ENCODE data around the gene PLEKHG7.
"Not testable (repeated sequence)": the region's sequence is repeated elsewhere in the genome, so short reads cannot be mapped to it uniquely, and the experiment has no call there.

Gene PLEKHG7

GRCh38 chr12:92745856-92746550 lies 43.2 kb downstream of the PLEKHG7 start:
- Histone ChIP-seq H3K9me3 (ENCODE audit: insufficient read depth, low read length) (no peaks in the 10 kb centered on the region), H3K4me2 (ENCODE audit: low read depth, low read length, poor library complexity, severe bottlenecking) (no peak overlapping the region), H3K4me3 (ENCODE audit: insufficient read depth, low read length, poor library complexity, severe bottlenecking) (no peak overlapping the region), H3F3A (ENCODE audit: insufficient read depth) (no peaks in the 10 kb centered on the region), H3K27ac (ENCODE audit: low read depth, low read length) (no peak overlapping the region), H3K9ac (ENCODE audit: low read length) (no peak overlapping the region), H4K20me1 (ENCODE audit: low read depth, low read length) (no peaks in the 10 kb centered on the region), H3K36me3 (ENCODE audit: low read length) (no peaks in the 10 kb centered on the region), H3K9me2 (replicated peaks; ENCODE audit: insufficient read depth, low read length) (no peaks in the 10 kb centered on the region), H3K27me3 (ENCODE audit: low read length) (no peaks in the 10 kb centered on the region), H2AFZ (ENCODE audit: low read depth, low read length, severe bottlenecking) (no peak overlapping the region), H3K79me2 (ENCODE audit: insufficient read depth, low read length) (no peaks in the 10 kb centered on the region)
- no peak for TF ChIP-seq CTCF (IDR thresholded peaks at IDR 0.05; ENCODE audit: insufficient read depth, low read length, poor library complexity, severe bottlenecking)
- no peak for TF ChIP-seq EZH2phosphoT487 (conservative IDR thresholded peaks at IDR 0.05; ENCODE audit: low read length)

- H3K27me3 ChIP-seq (ENCODE audit: low read length): no peaks in the 10 kb centered on the region
- H3K9ac ChIP-seq (ENCODE audit: low read length): no peak overlapping the region
- H3K4me2 ChIP-seq (ENCODE audit: low read depth, low read length, poor library complexity, severe bottlenecking): no peak overlapping the region
- H3K36me3 ChIP-seq (ENCODE audit: low read length): no peaks in the 10 kb centered on the region
- no peak overlapping the region for H3K27ac ChIP-seq (ENCODE audit: low read depth, low read length)
- H4K20me1 ChIP-seq (ENCODE audit: low read depth, low read length): no peaks in the 10 kb centered on the region
- H3K4me3 ChIP-seq (ENCODE audit: insufficient read depth, low read length, poor library complexity, severe bottlenecking): no peak overlapping the region
- no peaks in the 10 kb centered on the region for H3F3A ChIP-seq (ENCODE audit: insufficient read depth)
- no peaks in the 10 kb centered on the region for H3K9me3 ChIP-seq (ENCODE audit: insufficient read depth, low read length)
- H2AFZ ChIP-seq (ENCODE audit: low read depth, low read length, severe bottlenecking): no peak overlapping the region
- no peaks in the 10 kb centered on the region for H3K79me2 ChIP-seq (ENCODE audit: insufficient read depth, low read length)
- no peak for TF ChIP-seq EZH2phosphoT487 (conservative IDR thresholded peaks at IDR 0.05; ENCODE audit: low read length)
- no peak for TF ChIP-seq CTCF (IDR thresholded peaks at IDR 0.05; ENCODE audit: insufficient read depth, low read length, poor library complexity, severe bottlenecking)
- no peaks in the 10 kb centered on the region for H3K9me2 ChIP-seq (replicated peaks; ENCODE audit: insufficient read depth, low read length)
Observed at GRCh38 chr12:92747151-92747550, 44.4 kb downstream of the PLEKHG7 start.

GRCh38 chr12:92749691-92750090 lies 46.9 kb downstream of the PLEKHG7 start:
- not testable (repeated sequence) for H4K20me1 ChIP-seq (ENCODE audit: low read depth, low read length); H3K4me2 ChIP-seq (ENCODE audit: low read depth, low read length, poor library complexity, severe bottlenecking); H3K9ac ChIP-seq (ENCODE audit: low read length); H3K27ac ChIP-seq (ENCODE audit: low read depth, low read length); H2AFZ ChIP-seq (ENCODE audit: low read depth, low read length, severe bottlenecking); H3K79me2 ChIP-seq (ENCODE audit: insufficient read depth, low read length); H3F3A ChIP-seq (ENCODE audit: insufficient read depth); H3K9me2 ChIP-seq (replicated peaks; ENCODE audit: insufficient read depth, low read length); H3K27me3 ChIP-seq (ENCODE audit: low read length); H3K4me3 ChIP-seq (ENCODE audit: insufficient read depth, low read length, poor library complexity, severe bottlenecking); H3K9me3 ChIP-seq (ENCODE audit: insufficient read depth, low read length); H3K36me3 ChIP-seq (ENCODE audit: low read length)

GRCh38 chr12:92753976-92754885 lies 51.4 kb downstream of the PLEKHG7 start:
- Histone ChIP-seq H4K20me1 (ENCODE audit: low read depth, low read length) (no peaks in the 10 kb centered on the region), H3K4me2 (ENCODE audit: low read depth, low read length, poor library complexity, severe bottlenecking) (no peak overlapping the region), H3K79me2 (ENCODE audit: insufficient read depth, low read length) (no peaks in the 10 kb centered on the region), H3K9me3 (ENCODE audit: insufficient read depth, low read length) (no peaks in the 10 kb centered on the region), H3K9ac (ENCODE audit: low read length) (no peak overlapping the region), H3K27me3 (ENCODE audit: low read length) (no peaks in the 10 kb centered on the region; the same call in 1 of the 2 replicates), H3K27ac (ENCODE audit: low read depth, low read length) (no peak overlapping the region), H2AFZ (ENCODE audit: low read depth, low read length, severe bottlenecking) (no peak overlapping the region), H3K36me3 (ENCODE audit: low read length) (no peaks in the 10 kb centered on the region), H3K9me2 (replicated peaks; ENCODE audit: insufficient read depth, low read length) (no peaks in the 10 kb centered on the region), H3K4me3 (ENCODE audit: insufficient read depth, low read length, poor library complexity, severe bottlenecking) (no peak overlapping the region), H3F3A (ENCODE audit: insufficient read depth) (no peaks in the 10 kb centered on the region)
- no peak for TF ChIP-seq EZH2phosphoT487 (conservative IDR thresholded peaks at IDR 0.05; ENCODE audit: low read length)
- no peak for TF ChIP-seq CTCF (IDR thresholded peaks at IDR 0.05; ENCODE audit: insufficient read depth, low read length, poor library complexity, severe bottlenecking)

Measured in SU-DHL-6 (cell line).